Memory B cell (primary cell): ENCODE data around the gene NMNAT3.
"Not testable (repeated sequence)": the region's sequence is repeated elsewhere in the genome, so short reads cannot be mapped to it uniquely, and the experiment has no call there.

Experiments used
- ATAC-seq: fragments of 150-1000 bp; cut with Tn5 transposase; 2 replicates; pipeline ENCODE4 v1.10.0; 2021; ENCODE audit warnings: low read depth, mild to moderate bottlenecking, moderate library complexity
- DNase-seq, 2 donors: peaks; one replicate each; pipeline ENCODE4 v3.0.0; 2022; ENCODE audit warnings: low spot score in 2 of 2
- H3K27ac Mint-ChIP-seq: one replicate; pipeline ENCODE4 v1.8.0; 2022; ENCODE audit warnings: mild to moderate bottlenecking, moderate library complexity, mixed read lengths
- H3K27me3 Mint-ChIP-seq: one replicate; pipeline ENCODE4 v1.8.0; 2022; ENCODE audit warnings: mixed read lengths
- H3K36me3 Mint-ChIP-seq: one replicate; pipeline ENCODE4 v1.8.0; 2022; ENCODE audit warnings: mild to moderate bottlenecking, mixed read lengths
- H3K4me1 Mint-ChIP-seq: one replicate; pipeline ENCODE4 v1.8.0; 2022; ENCODE audit warnings: mixed read lengths
- H3K4me3 Mint-ChIP-seq: one replicate; pipeline ENCODE4 v1.8.0; 2022; ENCODE audit warnings: mild to moderate bottlenecking, moderate library complexity, mixed read lengths
- H3K9me3 Mint-ChIP-seq: one replicate; pipeline ENCODE4 v1.8.0; 2022; ENCODE audit warnings: mixed read lengths

The NMNAT3 gene

GRCh38 chr3:139602003-139602402, 75.8 kb downstream of the NMNAT3 start:
- DNase-seq (no peak), ATAC-seq (no peak)
- no peaks in the 10 kb centered on the region for H3K36me3 Mint-ChIP-seq
- no peak overlapping the region for H3K27ac Mint-ChIP-seq
- no peaks in the 10 kb centered on the region for H3K4me1 Mint-ChIP-seq
- H3K9me3 Mint-ChIP-seq = no peaks in the 10 kb centered on the region
- no peak overlapping the region for H3K4me3 Mint-ChIP-seq
- no peaks in the 10 kb centered on the region for H3K27me3 Mint-ChIP-seq

GRCh38 chr3:139601191-139601961, 76.4 kb downstream of the NMNAT3 start:
- DNase-seq (no peak), ATAC-seq (no peak)
- Mint-ChIP-seq H3K4me1 (no peaks in the 10 kb centered on the region), H3K36me3 (no peaks in the 10 kb centered on the region), H3K27ac (no peak overlapping the region), H3K9me3 (no peaks in the 10 kb centered on the region), H3K4me3 (no peak overlapping the region), H3K27me3 (no peaks in the 10 kb centered on the region)

GRCh38 chr3:139597947-139598346, 79.8 kb downstream of the NMNAT3 start:
- Mint-ChIP-seq H3K4me1 (no peaks in the 10 kb centered on the region), H3K27ac (no peak overlapping the region), H3K9me3 (no peaks in the 10 kb centered on the region), H3K36me3 (no peaks in the 10 kb centered on the region), H3K27me3 (no peaks in the 10 kb centered on the region), H3K4me3 (no peak overlapping the region)
- DNase-seq (no peak), ATAC-seq (no peak)

- not testable (repeated sequence) for H3K36me3 Mint-ChIP-seq, H3K27ac Mint-ChIP-seq, H3K27me3 Mint-ChIP-seq, H3K4me3 Mint-ChIP-seq, DNase-seq, H3K9me3 Mint-ChIP-seq, H3K4me1 Mint-ChIP-seq, ATAC-seq
These were observed 86.6 kb downstream of the NMNAT3 start for GRCh38 chr3:139591186-139591585.

- peaks cover 7% of the 10 kb centered on the region for H3K36me3 Mint-ChIP-seq
- H3K4me1 Mint-ChIP-seq = no peaks in the 10 kb centered on the region
- ATAC-seq (no peak), DNase-seq (no peak)
- peaks cover 3% of the 10 kb centered on the region for H3K9me3 Mint-ChIP-seq
- no peak overlapping the region for H3K4me3 Mint-ChIP-seq
- H3K27ac Mint-ChIP-seq = no peak overlapping the region
- H3K27me3 Mint-ChIP-seq = no peaks in the 10 kb centered on the region
These were observed 89.3 kb downstream of the NMNAT3 start for GRCh38 chr3:139588450-139588849.

GRCh38 chr3:139587797-139588196, 90.0 kb downstream of the NMNAT3 start:
- no peak overlapping the region for H3K4me3 Mint-ChIP-seq
- H3K36me3 Mint-ChIP-seq = peaks cover 7% of the 10 kb centered on the region
- ATAC-seq (no peak), DNase-seq (no peak)
- H3K9me3 Mint-ChIP-seq = peaks cover 3% of the 10 kb centered on the region
- no peaks in the 10 kb centered on the region for H3K27me3 Mint-ChIP-seq
- H3K4me1 Mint-ChIP-seq = no peaks in the 10 kb centered on the region
- H3K27ac Mint-ChIP-seq = no peak overlapping the region

- DNase-seq (no peak), ATAC-seq (no peak)
- Mint-ChIP-seq H3K36me3 (peaks cover 4% of the 10 kb centered on the region), H3K9me3 (no peaks in the 10 kb centered on the region), H3K27ac (no peak overlapping the region), H3K4me1 (no peaks in the 10 kb centered on the region), H3K27me3 (peaks cover under 1% of the 10 kb centered on the region), H3K4me3 (no peak overlapping the region)
These were observed 91.3 kb downstream of the NMNAT3 start for GRCh38 chr3:139586420-139587017.

GRCh38 chr3:139585820-139586219, 92.0 kb downstream of the NMNAT3 start:
- ATAC-seq (no peak), DNase-seq (no peak)
- peaks cover 4% of the 10 kb centered on the region for H3K36me3 Mint-ChIP-seq
- no peak overlapping the region for H3K27ac Mint-ChIP-seq
- H3K4me1 Mint-ChIP-seq = no peaks in the 10 kb centered on the region
- H3K9me3 Mint-ChIP-seq = no peaks in the 10 kb centered on the region
- H3K27me3 Mint-ChIP-seq = peaks cover 1% of the 10 kb centered on the region
- no peak overlapping the region for H3K4me3 Mint-ChIP-seq

- ATAC-seq, H3K27ac Mint-ChIP-seq, H3K9me3 Mint-ChIP-seq, DNase-seq, H3K4me1 Mint-ChIP-seq, H3K27me3 Mint-ChIP-seq, H3K4me3 Mint-ChIP-seq, H3K36me3 Mint-ChIP-seq: not testable (repeated sequence)
These were observed 94.1 kb downstream of the NMNAT3 start for GRCh38 chr3:139583651-139584050.

GRCh38 chr3:139578783-139579182, 99.0 kb downstream of the NMNAT3 start:
- Mint-ChIP-seq H3K9me3 (no peaks in the 10 kb centered on the region), H3K4me3 (no peak overlapping the region), H3K4me1 (no peaks in the 10 kb centered on the region), H3K27me3 (peaks cover 1% of the 10 kb centered on the region), H3K36me3 (peaks cover 7% of the 10 kb centered on the region), H3K27ac (no peak overlapping the region)
- ATAC-seq (no peak), DNase-seq (no peak)

GRCh38 chr3:139577909-139578308, 99.9 kb downstream of the NMNAT3 start:
- DNase-seq (no peak), ATAC-seq (no peak)
- H3K9me3 Mint-ChIP-seq = no peaks in the 10 kb centered on the region
- H3K36me3 Mint-ChIP-seq = peaks cover 7% of the 10 kb centered on the region
- no peak overlapping the region for H3K27ac Mint-ChIP-seq
- no peaks in the 10 kb centered on the region for H3K4me1 Mint-ChIP-seq
- no peak overlapping the region for H3K4me3 Mint-ChIP-seq
- peaks cover 1% of the 10 kb centered on the region for H3K27me3 Mint-ChIP-seq

- Mint-ChIP-seq H3K4me3 (no peak overlapping the region), H3K27ac (no peak overlapping the region)
- ATAC-seq = no peak
These were observed 100.4 kb downstream of the NMNAT3 start for GRCh38 chr3:139577346-139577745.

GRCh38 chr3:139574026-139574947, 103.5 kb downstream of the NMNAT3 start:
- Mint-ChIP-seq H3K27me3 (no peaks in the 10 kb centered on the region), H3K27ac (no peak overlapping the region), H3K9me3 (no peaks in the 10 kb centered on the region), H3K4me3 (no peak overlapping the region), H3K36me3 (peaks cover 13% of the 10 kb centered on the region), H3K4me1 (no peaks in the 10 kb centered on the region)
- DNase-seq = no peak
- no peak for ATAC-seq

More at GRCh38 chr3:139577346-139577745, 100.4 kb downstream of the NMNAT3 start:
- H3K9me3 Mint-ChIP-seq = no peaks in the 10 kb centered on the region
- H3K4me1 Mint-ChIP-seq = no peaks in the 10 kb centered on the region
- peaks cover 7% of the 10 kb centered on the region for H3K36me3 Mint-ChIP-seq
- peaks cover 1% of the 10 kb centered on the region for H3K27me3 Mint-ChIP-seq
- no peak for DNase-seq
